HEK293 (cell line): ENCODE measurements around the gene ACSS1.

Experiments
- CTCF ChIA-PET: fragments of 350-600 bp; formaldehyde crosslinking; extraction: SDS; loops from one replicate; lab custom pipeline; 2021; ENCODE audit warnings: antibody characterized with exemption; lab: Yijun Ruan, JAX
- POLR2A ChIA-PET: fragments of 300-600 bp; formaldehyde crosslinking; extraction: SDS; loops from one replicate; lab custom pipeline; 2020; ENCODE audit warnings: antibody characterized with exemption, inconsistent platforms; lab: Yijun Ruan, JAX
- H3K27ac ChIP-seq: fragments of 200-500 bp; sonication (Bioruptor generic); 2 replicates; pipeline ENCODE4 v1.5.1; 2014; ENCODE audit warnings: low read depth, low read length, control low read depth, inconsistent platforms; ENCODE audit errors: extremely low read depth
- H3K36me3 ChIP-seq, 2 experiments: fragments of 200-500 bp in 1 of 2; sonication (Bioruptor generic) in 1 of 2; 1 replicate in 1 of 2; 2 replicates in 1 of 2; pipeline ENCODE4 v1.5.1; 2014 to 2017; ENCODE audit warnings: inconsistent platforms in 2 of 2, low read length in 2 of 2; ENCODE audit not compliant: control insufficient read depth in 2 of 2, insufficient read depth in 1 of 2
- H3K4me1 ChIP-seq: fragments of 200-500 bp; sonication (Bioruptor generic); 2 replicates; pipeline ENCODE4 v1.5.1; 2014; ENCODE audit warnings: mild to moderate bottlenecking, low read length, inconsistent platforms; ENCODE audit not compliant: control insufficient read depth, insufficient read depth
- H3K4me3 ChIP-seq: 2 replicates; pipeline ENCODE4 v1.5.1; 2011; ENCODE audit warnings: low read depth, mild to moderate bottlenecking, control low read depth, low read length, moderate library complexity
- H3K9me3 ChIP-seq: fragments of 200-500 bp; sonication (Bioruptor generic); 2 replicates; pipeline ENCODE4 v1.5.1; 2014; ENCODE audit warnings: low read depth, low read length, inconsistent platforms; ENCODE audit not compliant: control insufficient read depth, insufficient read depth
- GLIS1 ChIP-seq: fragments of 450-650 bp; formaldehyde crosslinking; IDR thresholded peaks from 2 replicates; pipeline ENCODE4 v1.5.1; 2016; ENCODE audit warnings: missing biosample characterization, missing genetic modification characterization
- SP3 ChIP-seq: fragments of 450-650 bp; formaldehyde crosslinking; IDR thresholded peaks from 2 replicates; pipeline ENCODE4 v1.5.1; 2016; ENCODE audit warnings: missing biosample characterization, missing genetic modification characterization
- ZBTB21 ChIP-seq: fragments of 450-650 bp; formaldehyde crosslinking; IDR thresholded peaks from 2 replicates; pipeline ENCODE4 v1.5.1; 2017; ENCODE audit warnings: missing biosample characterization, missing genetic modification characterization
- ZNF114 ChIP-seq: fragments of 450-650 bp; formaldehyde crosslinking; IDR thresholded peaks from 2 replicates; pipeline ENCODE4 v1.5.0; 2017; ENCODE audit warnings: missing biosample characterization, missing genetic modification characterization
- ZNF132 ChIP-seq: fragments of 450-650 bp; formaldehyde crosslinking; IDR thresholded peaks from 2 replicates; pipeline ENCODE4 v1.5.1; 2017; ENCODE audit warnings: missing biosample characterization, missing genetic modification characterization, borderline replicate concordance
- ZNF175 ChIP-seq: fragments of 450-650 bp; formaldehyde crosslinking; IDR thresholded peaks from 2 replicates; pipeline ENCODE4 v1.5.1; 2016; ENCODE audit warnings: missing biosample characterization, missing genetic modification characterization
- ZNF211 ChIP-seq: fragments of 450-650 bp; formaldehyde crosslinking; IDR thresholded peaks from 2 replicates; pipeline ENCODE4 v1.5.1; 2016; ENCODE audit warnings: low read depth, missing biosample characterization, missing genetic modification characterization
- ZNF350 ChIP-seq: fragments of 450-650 bp; formaldehyde crosslinking; IDR thresholded peaks from 2 replicates; pipeline ENCODE4 v1.5.0; 2017; ENCODE audit warnings: missing biosample characterization, mild to moderate bottlenecking, missing genetic modification characterization
- ZNF391 ChIP-seq: fragments of 450-650 bp; formaldehyde crosslinking; IDR thresholded peaks from 2 replicates; pipeline ENCODE4 v1.5.1; 2016; ENCODE audit warnings: low read depth, missing biosample characterization, missing genetic modification characterization, borderline replicate concordance
- ZNF416 ChIP-seq: fragments of 450-650 bp; formaldehyde crosslinking; IDR thresholded peaks from 2 replicates; pipeline ENCODE4 v1.5.1; 2016; ENCODE audit warnings: missing biosample characterization, missing genetic modification characterization
- ZNF596 ChIP-seq: fragments of 450-650 bp; IDR thresholded peaks from 2 replicates; pipeline ENCODE4 v1.5.0; 2018; ENCODE audit warnings: missing biosample characterization, mild to moderate bottlenecking, missing genetic modification characterization, moderate library complexity
- ZNF658 ChIP-seq: fragments of 450-650 bp; formaldehyde crosslinking; IDR thresholded peaks from 2 replicates; pipeline ENCODE4; 2016; ENCODE audit warnings: missing biosample characterization, missing genetic modification characterization
- ZNF670 ChIP-seq: fragments of 450-650 bp; formaldehyde crosslinking; IDR thresholded peaks from 2 replicates; pipeline ENCODE4 v1.5.1; 2016; ENCODE audit warnings: missing biosample characterization, missing genetic modification characterization, low read depth
- ZNF776 ChIP-seq: fragments of 450-650 bp; formaldehyde crosslinking; IDR thresholded peaks from 2 replicates; pipeline ENCODE4 v1.5.0; 2017; ENCODE audit warnings: missing biosample characterization, missing genetic modification characterization, borderline replicate concordance
- TF ChIP-seq, protein P1 (sequence below): fragments of 450-650 bp; formaldehyde crosslinking; IDR thresholded peaks from 2 replicates; pipeline ENCODE4 v1.5.1; 2016; ENCODE audit warnings: missing biosample characterization, missing genetic modification characterization
- TF ChIP-seq, protein P2 (sequence below): fragments of 450-650 bp; formaldehyde crosslinking; IDR thresholded peaks from 2 replicates; pipeline ENCODE4 v1.5.1; 2016; ENCODE audit warnings: missing biosample characterization, missing genetic modification characterization
- TF ChIP-seq, protein P3 (sequence below): fragments of 450-650 bp; formaldehyde crosslinking; IDR thresholded peaks from 2 replicates; pipeline ENCODE4 v1.5.1; 2017; ENCODE audit warnings: missing biosample characterization, missing genetic modification characterization
- TF ChIP-seq, protein P4 (sequence below): IDR thresholded peaks from 2 replicates; pipeline ENCODE4 v1.6.1; 2011; ENCODE audit warnings: mild to moderate bottlenecking, low read depth, low read length, borderline replicate concordance

Gene ACSS1

DNA sequence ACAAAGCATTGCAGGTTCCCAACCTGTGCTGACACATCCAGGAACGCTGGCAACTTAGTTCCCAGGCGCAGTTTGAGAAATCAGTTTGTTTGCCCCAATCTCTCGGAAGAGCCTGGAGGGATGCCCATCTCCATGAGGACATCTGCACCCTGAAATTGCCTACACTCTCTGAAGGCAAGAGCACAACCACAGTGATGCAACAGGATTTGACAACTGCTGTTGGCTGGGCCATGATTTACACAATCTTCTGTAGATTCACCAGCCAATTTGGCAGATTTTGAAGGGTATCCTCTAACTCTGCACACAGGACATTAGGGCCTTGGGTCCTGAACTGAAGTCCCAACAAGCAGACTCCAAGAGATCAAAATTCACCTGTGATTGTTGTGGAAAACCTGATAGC, 68.8 kb downstream of the ACSS1 start:
- no peak overlapping the region for H3K27ac ChIP-seq
- H3K36me3 ChIP-seq, result peaks cover 0 to 9% of the 10 kb centered on the region in 2 experiments; a peak in 1 of 3 replicates
- H3K9me3 ChIP-seq, result no peaks in the 10 kb centered on the region
- ChIA-PET CTCF (no interaction called here), POLR2A (no interaction called here)
- H3K4me3 ChIP-seq, result no peak overlapping the region
- no peaks in the 10 kb centered on the region; the same call in none of the 2 replicates for H3K4me1 ChIP-seq
- TF ChIP-seq ZNF175 (tag by site-specific recombination) (no peak), ZNF658 (tag by site-specific recombination) (no peak), ZNF211 (no peak), GLIS1 (tag by site-specific recombination) (no peak), ZNF114 (tag by site-specific recombination) (no peak), ZNF132 (tag by site-specific recombination) (no peak), ZNF416 (no peak), ZNF350 (no peak), ZNF776 (tag by site-specific recombination) (no peak), ZNF670 (no peak), ZBTB21 (tag by site-specific recombination) (no peak), ZNF596 (tag by site-specific recombination) (no peak), ZNF391 (tag by site-specific recombination) (no peak)
- TF ChIP-seq, protein P1, sequence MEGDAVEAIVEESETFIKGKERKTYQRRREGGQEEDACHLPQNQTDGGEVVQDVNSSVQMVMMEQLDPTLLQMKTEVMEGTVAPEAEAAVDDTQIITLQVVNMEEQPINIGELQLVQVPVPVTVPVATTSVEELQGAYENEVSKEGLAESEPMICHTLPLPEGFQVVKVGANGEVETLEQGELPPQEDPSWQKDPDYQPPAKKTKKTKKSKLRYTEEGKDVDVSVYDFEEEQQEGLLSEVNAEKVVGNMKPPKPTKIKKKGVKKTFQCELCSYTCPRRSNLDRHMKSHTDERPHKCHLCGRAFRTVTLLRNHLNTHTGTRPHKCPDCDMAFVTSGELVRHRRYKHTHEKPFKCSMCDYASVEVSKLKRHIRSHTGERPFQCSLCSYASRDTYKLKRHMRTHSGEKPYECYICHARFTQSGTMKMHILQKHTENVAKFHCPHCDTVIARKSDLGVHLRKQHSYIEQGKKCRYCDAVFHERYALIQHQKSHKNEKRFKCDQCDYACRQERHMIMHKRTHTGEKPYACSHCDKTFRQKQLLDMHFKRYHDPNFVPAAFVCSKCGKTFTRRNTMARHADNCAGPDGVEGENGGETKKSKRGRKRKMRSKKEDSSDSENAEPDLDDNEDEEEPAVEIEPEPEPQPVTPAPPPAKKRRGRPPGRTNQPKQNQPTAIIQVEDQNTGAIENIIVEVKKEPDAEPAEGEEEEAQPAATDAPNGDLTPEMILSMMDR (tag by site-specific recombination), result no peak
- TF ChIP-seq, protein P2, sequence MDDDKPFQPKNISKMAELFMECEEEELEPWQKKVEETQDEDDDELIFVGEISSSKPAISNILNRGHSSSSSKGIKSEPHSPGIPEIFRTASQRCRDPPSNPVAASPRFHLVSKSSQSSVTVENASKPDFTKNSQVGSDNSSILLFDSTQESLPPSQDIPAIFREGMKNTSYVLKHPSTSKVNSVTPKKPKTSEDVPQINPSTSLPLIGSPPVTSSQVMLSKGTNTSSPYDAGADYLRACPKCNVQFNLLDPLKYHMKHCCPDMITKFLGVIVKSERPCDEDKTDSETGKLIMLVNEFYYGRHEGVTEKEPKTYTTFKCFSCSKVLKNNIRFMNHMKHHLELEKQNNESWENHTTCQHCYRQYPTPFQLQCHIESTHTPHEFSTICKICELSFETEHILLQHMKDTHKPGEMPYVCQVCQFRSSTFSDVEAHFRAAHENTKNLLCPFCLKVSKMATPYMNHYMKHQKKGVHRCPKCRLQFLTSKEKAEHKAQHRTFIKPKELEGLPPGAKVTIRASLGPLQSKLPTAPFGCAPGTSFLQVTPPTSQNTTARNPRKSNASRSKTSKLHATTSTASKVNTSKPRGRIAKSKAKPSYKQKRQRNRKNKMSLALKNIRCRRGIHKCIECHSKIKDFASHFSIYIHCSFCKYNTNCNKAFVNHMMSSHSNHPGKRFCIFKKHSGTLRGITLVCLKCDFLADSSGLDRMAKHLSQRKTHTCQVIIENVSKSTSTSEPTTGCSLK (tag by site-specific recombination), result no peak
- TF ChIP-seq, protein P3, sequence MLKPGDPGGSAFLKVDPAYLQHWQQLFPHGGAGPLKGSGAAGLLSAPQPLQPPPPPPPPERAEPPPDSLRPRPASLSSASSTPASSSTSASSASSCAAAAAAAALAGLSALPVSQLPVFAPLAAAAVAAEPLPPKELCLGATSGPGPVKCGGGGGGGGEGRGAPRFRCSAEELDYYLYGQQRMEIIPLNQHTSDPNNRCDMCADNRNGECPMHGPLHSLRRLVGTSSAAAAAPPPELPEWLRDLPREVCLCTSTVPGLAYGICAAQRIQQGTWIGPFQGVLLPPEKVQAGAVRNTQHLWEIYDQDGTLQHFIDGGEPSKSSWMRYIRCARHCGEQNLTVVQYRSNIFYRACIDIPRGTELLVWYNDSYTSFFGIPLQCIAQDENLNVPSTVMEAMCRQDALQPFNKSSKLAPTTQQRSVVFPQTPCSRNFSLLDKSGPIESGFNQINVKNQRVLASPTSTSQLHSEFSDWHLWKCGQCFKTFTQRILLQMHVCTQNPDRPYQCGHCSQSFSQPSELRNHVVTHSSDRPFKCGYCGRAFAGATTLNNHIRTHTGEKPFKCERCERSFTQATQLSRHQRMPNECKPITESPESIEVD, result no peak
- TF ChIP-seq, protein P4, sequence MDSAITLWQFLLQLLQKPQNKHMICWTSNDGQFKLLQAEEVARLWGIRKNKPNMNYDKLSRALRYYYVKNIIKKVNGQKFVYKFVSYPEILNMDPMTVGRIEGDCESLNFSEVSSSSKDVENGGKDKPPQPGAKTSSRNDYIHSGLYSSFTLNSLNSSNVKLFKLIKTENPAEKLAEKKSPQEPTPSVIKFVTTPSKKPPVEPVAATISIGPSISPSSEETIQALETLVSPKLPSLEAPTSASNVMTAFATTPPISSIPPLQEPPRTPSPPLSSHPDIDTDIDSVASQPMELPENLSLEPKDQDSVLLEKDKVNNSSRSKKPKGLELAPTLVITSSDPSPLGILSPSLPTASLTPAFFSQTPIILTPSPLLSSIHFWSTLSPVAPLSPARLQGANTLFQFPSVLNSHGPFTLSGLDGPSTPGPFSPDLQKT, result no peak

DNA sequence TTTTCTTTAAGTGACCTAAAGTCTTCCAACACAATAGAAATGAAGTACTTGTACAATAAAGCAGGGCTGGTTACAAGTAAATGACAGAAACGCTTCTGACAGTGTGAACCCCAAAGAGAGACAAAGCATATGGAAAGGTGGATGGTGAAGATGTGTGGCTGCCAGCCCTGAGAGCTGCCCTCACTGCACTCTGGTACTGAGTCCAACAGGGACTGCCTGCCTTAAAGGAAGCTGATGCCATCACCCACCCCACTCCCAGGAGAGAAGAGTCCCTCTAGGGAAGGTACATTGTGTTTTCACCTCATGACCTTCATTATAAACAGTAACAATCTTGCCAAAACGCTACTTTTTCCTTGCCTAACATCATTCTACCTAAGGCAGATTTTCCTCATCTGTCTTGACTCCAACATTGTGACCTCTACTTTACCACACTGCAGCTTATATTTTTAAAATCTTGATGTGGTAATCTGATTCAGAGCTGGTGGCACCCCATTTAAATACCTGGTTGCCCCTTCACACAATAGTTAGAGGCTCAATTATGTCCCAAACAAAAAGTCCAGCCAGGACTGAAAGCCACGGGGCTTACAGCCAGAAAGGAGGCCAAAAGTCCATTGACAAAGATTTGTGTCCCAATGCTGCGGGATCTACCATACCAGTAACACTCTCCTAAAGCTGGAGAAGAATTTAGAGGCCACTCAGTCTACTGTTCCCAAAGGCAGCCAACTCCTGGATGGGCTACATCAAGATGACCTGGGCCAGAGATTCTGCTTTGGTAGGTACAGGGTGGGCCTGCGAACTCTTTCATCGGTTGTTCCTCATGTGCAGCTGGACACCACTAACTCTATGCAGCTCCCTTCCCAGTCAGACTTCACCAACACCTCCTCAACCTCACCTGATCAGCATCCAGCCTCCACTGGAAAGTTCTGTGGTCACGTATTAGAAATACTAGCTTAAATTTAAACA, 69.8 kb downstream of the ACSS1 start:
- POLR2A ChIA-PET, result no interaction called here

More for the DNA sequence above, 69.8 kb downstream of the ACSS1 start:
- H3K4me1 ChIP-seq, result no peaks in the 10 kb centered on the region; the same call in none of the 2 replicates
- H3K27ac ChIP-seq, result no peak overlapping the region
- no peak for TF ChIP-seq SP3 (tag by site-specific recombination)
- H3K4me3 ChIP-seq, result no peak overlapping the region
- H3K9me3 ChIP-seq, result no peaks in the 10 kb centered on the region
- CTCF ChIA-PET, result no interaction called here
- peaks cover 5 to 17% of the 10 kb centered on the region in 2 experiments; a peak in 2 of 3 replicates for H3K36me3 ChIP-seq
